Rectal smooth muscle tissue (tissue), 1 donor: ENCODE data around the gene HMCN2.

Experiments used
- H3K27ac ChIP-seq: one replicate; pipeline ENCODE4 v1.7.0; 2013; ENCODE audit warnings: low read depth, low read length, inconsistent platforms
- H3K27me3 ChIP-seq: one replicate; pipeline ENCODE4 v1.7.0; 2013; ENCODE audit warnings: low read length; ENCODE audit not compliant: control insufficient read depth, insufficient read depth
- H3K36me3 ChIP-seq: one replicate; pipeline ENCODE4 v1.7.0; 2013; ENCODE audit warnings: low read length; ENCODE audit not compliant: control insufficient read depth, insufficient read depth
- H3K4me1 ChIP-seq: one replicate; pipeline ENCODE4 v1.7.0; 2013; ENCODE audit warnings: low read length; ENCODE audit not compliant: control insufficient read depth, insufficient read depth
- H3K4me3 ChIP-seq: one replicate; pipeline ENCODE4 v1.7.0; 2013; ENCODE audit warnings: low read length
- H3K9ac ChIP-seq: one replicate; pipeline ENCODE4 v1.7.0; 2013; ENCODE audit warnings: low read length

HMCN2 gene

DNA sequence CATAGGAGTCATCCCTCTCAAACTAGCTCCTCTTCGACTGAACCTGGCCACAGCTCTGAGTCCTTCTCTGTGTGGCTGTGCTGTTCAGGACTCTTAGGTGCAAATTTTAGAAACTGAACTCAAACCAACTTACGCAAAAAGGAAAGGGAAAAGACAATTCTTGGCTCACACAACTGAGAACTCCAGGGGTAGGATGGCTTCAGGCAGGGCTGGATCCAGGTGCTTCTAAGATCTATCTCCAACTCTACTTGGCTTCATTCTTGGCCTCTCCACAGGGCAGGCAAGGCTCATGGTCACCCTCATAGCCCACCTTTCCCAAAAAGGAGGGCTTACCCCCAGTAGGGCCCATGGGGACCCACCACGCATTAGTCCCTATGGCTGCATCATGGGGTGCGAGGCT lies 187.3 kb downstream of the HMCN2 start:
- Histone ChIP-seq H3K36me3 (no peaks in the 10 kb centered on the region), H3K4me1 (peaks cover 19% of the 10 kb centered on the region), H3K9ac (no peak overlapping the region), H3K27ac (no peak overlapping the region), H3K27me3 (no peaks in the 10 kb centered on the region), H3K4me3 (no peak overlapping the region)

DNA sequence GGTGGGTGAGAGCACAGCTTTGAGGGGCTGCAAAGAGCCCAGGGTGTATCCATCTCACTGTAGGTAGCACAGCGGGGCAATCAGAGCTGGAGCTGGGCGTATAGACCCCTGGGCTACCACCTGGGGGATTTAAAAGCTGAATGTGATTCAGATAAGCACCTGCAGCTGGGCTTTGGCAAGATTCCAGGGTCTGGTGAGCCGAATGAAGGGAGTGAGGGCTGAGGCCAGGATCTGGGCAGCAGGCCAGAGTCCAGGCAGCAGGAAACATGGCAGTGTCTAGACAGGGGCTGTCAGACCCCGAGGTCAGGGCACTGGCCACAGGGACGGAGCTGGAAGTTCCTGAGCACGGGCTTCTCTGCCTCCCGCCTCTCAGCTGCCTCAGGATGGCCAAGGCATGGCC lies 187.9 kb downstream of the HMCN2 start:
- H3K4me1 ChIP-seq = peaks cover 17% of the 10 kb centered on the region
- H3K27ac ChIP-seq = no peak overlapping the region

DNA sequence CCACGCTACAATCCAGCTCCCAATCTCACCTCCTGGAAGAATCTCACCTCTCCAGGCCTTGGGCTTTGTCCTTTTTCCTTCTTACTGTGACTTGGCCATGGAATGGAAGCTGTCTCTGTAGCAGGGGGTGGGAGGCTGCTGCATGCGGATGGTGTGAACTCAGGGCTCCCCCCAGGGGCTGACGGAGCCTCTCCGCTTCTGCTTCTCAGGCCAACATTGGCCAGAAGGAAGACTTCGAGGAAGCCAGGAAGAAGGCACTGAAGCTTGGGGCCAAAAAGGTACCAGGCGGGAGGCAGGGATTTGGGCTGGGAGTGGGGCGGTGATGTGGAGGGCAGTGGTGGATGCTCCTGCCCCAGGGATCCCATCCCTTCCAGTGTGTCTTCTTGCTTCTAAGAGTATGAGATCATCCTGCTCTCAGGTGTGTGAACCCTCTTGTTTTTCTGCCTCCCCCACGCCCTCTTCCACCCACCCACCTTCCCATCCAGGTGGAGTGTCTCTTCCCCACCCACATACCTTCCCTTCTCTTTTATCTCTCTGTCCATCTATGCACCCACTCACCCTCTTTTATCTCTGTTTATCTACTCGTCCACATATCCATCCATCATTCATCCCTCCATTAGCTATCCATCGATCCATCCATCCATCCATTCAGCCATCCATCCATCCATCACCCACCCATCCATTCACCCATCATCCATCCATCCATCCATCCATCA lies 188.7 kb downstream of the HMCN2 start:
- no peak overlapping the region for H3K4me3 ChIP-seq
- H3K27me3 ChIP-seq = no peaks in the 10 kb centered on the region
- H3K36me3 ChIP-seq = peaks cover 7% of the 10 kb centered on the region
- H3K9ac ChIP-seq = no peak overlapping the region
- H3K4me1 ChIP-seq = peaks cover 17% of the 10 kb centered on the region
- H3K27ac ChIP-seq = no peak overlapping the region

More for the DNA sequence above, 187.9 kb downstream of the HMCN2 start:
- Histone ChIP-seq H3K27me3 (no peaks in the 10 kb centered on the region), H3K4me3 (no peak overlapping the region), H3K36me3 (peaks cover under 1% of the 10 kb centered on the region), H3K9ac (no peak overlapping the region)

GRCh38 chr9:130454812-130455325 lies 189.3 kb downstream of the HMCN2 start:
- Histone ChIP-seq H3K4me3 (no peak overlapping the region), H3K36me3 (peaks cover 7% of the 10 kb centered on the region), H3K9ac (no peak overlapping the region), H3K27ac (no peak overlapping the region), H3K4me1 (peaks cover 17% of the 10 kb centered on the region), H3K27me3 (no peaks in the 10 kb centered on the region)

- H3K4me1 ChIP-seq = no peaks in the 10 kb centered on the region
- no peak overlapping the region for H3K27ac ChIP-seq
- no peak overlapping the region for H3K4me3 ChIP-seq
- peaks cover 7% of the 10 kb centered on the region for H3K36me3 ChIP-seq
- H3K27me3 ChIP-seq = no peaks in the 10 kb centered on the region
- H3K9ac ChIP-seq = no peak overlapping the region
Observed at GRCh38 chr9:130458027-130458803, 192.7 kb downstream of the HMCN2 start.

DNA sequence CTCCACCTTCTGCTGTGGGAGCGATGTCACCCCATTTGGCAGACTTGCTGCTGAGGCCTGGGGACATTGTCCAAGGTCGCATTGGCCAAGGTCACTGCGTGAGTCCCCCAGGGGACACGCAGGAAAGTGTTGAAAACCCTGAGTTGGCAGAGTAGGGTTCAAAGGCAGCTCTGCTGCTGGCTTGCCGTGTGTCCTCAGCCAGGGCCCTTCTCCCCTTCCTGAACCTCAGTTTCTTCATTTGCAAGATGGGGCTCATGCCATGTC lies 193.2 kb downstream of the HMCN2 start:
- H3K27ac ChIP-seq = no peak overlapping the region
- no peak overlapping the region for H3K9ac ChIP-seq
- H3K36me3 ChIP-seq = peaks cover 7% of the 10 kb centered on the region
- H3K27me3 ChIP-seq = no peaks in the 10 kb centered on the region
- H3K4me1 ChIP-seq = no peaks in the 10 kb centered on the region
- no peak overlapping the region for H3K4me3 ChIP-seq

GRCh38 chr9:130459151-130459550 lies 193.6 kb downstream of the HMCN2 start:
- no peaks in the 10 kb centered on the region for H3K4me1 ChIP-seq
- peaks cover 7% of the 10 kb centered on the region for H3K36me3 ChIP-seq

GRCh38 chr9:130459941-130460669 lies 194.5 kb downstream of the HMCN2 start:
- Histone ChIP-seq H3K4me1 (no peaks in the 10 kb centered on the region), H3K27ac (no peak overlapping the region), H3K36me3 (peaks cover 10% of the 10 kb centered on the region), H3K4me3 (no peak overlapping the region), H3K9ac (no peak overlapping the region), H3K27me3 (no peaks in the 10 kb centered on the region)

More at GRCh38 chr9:130459151-130459550, 193.6 kb downstream of the HMCN2 start:
- Histone ChIP-seq H3K9ac (no peak overlapping the region), H3K27ac (no peak overlapping the region), H3K27me3 (no peaks in the 10 kb centered on the region), H3K4me3 (no peak overlapping the region)

DNA sequence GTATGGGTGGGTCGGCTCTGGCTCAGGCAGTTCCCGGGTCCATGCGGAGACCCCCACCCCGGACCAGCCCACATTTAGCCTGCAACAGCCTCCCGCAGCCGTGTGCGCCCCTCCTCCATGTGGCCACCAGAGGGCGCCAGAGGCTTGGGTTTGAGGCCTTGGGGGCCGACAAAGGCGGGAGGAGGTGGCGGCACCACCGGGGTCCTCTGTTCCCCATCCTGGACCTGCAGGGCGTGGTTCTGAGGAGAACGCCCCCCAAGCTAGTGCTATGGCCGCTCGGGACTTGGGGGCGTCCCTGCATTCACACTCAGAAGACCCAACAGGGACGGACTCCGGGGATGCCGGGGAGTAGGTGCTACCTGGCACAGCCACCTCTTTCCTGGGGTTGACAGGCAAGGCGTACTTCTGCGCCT lies 195.7 kb downstream of the HMCN2 start:
- H3K9ac ChIP-seq = no peak overlapping the region
- H3K4me1 ChIP-seq = no peaks in the 10 kb centered on the region

GRCh38 chr9:130461731-130462130 lies 196.2 kb downstream of the HMCN2 start:
- Histone ChIP-seq H3K27ac (no peak overlapping the region), H3K4me1 (no peaks in the 10 kb centered on the region), H3K9ac (no peak overlapping the region), H3K27me3 (no peaks in the 10 kb centered on the region), H3K36me3 (peaks cover 10% of the 10 kb centered on the region), H3K4me3 (no peak overlapping the region)

More for the DNA sequence above, 195.7 kb downstream of the HMCN2 start:
- H3K27me3 ChIP-seq = no peaks in the 10 kb centered on the region
- peaks cover 10% of the 10 kb centered on the region for H3K36me3 ChIP-seq
- H3K4me3 ChIP-seq = no peak overlapping the region
- H3K27ac ChIP-seq = no peak overlapping the region

- no peak overlapping the region for H3K4me3 ChIP-seq
- H3K36me3 ChIP-seq = peaks cover 10% of the 10 kb centered on the region
- H3K27ac ChIP-seq = no peak overlapping the region
- H3K4me1 ChIP-seq = no peaks in the 10 kb centered on the region
- H3K9ac ChIP-seq = no peak overlapping the region
- no peaks in the 10 kb centered on the region for H3K27me3 ChIP-seq
Observed at GRCh38 chr9:130462685-130463540, 197.4 kb downstream of the HMCN2 start.
